ENCODE data around the gene RNF10. TPM values are rescaled to one million over a fixed set of nuclear protein-coding genes. Genes with fewer than 3 reads are reported as not detected.

The RNF10 gene
- polyA plus RNA-seq, 1 donor from 2014 or later: 139 TPM

GRCh38 chr12:120583478-120584030 is 49.4 kb downstream of the RNF10 start:
- peaks cover 32% of the 10 kb centered on the region for H3K27me3 ChIP-seq (ENCODE audit: insufficient read depth, low read depth, low read length)
- H3K27ac ChIP-seq (ENCODE audit: low read length): no peak overlapping the region
- H3K9ac ChIP-seq (ENCODE audit: low read length): no peak overlapping the region
- no peaks in the 10 kb centered on the region for H3F3A ChIP-seq (ENCODE audit: insufficient read depth, low read length, poor library complexity, severe bottlenecking)
- no peaks in the 10 kb centered on the region for H3K36me3 ChIP-seq (ENCODE audit: insufficient read depth, low read length)
- no peak overlapping the region for H2AFZ ChIP-seq (ENCODE audit: low read depth, low read length)
- no peak overlapping the region for H3K4me3 ChIP-seq (ENCODE audit: low read length)
- H4K20me1 ChIP-seq (ENCODE audit: insufficient read depth): no peaks in the 10 kb centered on the region
- TF ChIP-seq POLR2AphosphoS5 (IDR thresholded peaks at IDR 0.05) (no peak), RAD21 (conservative IDR thresholded peaks at IDR 0.05) (peak; percentile 92), MXI1 (conservative IDR thresholded peaks at IDR 0.05; ENCODE audit: poor library complexity, severe bottlenecking) (no peak), EP300 (conservative IDR thresholded peaks at IDR 0.05; ENCODE audit: poor library complexity, severe bottlenecking) (no peak), SMC3 (conservative IDR thresholded peaks at IDR 0.05; ENCODE audit: poor library complexity) (peak; percentile 92), TAF1 (IDR thresholded peaks at IDR 0.05; ENCODE audit: low read depth) (no peak), EZH2 (IDR thresholded peaks at IDR 0.05; ENCODE audit: borderline replicate concordance, insufficient read depth, low read length, poor library complexity, severe bottlenecking) (no peak)
- TF ChIP-seq, protein P1, sequence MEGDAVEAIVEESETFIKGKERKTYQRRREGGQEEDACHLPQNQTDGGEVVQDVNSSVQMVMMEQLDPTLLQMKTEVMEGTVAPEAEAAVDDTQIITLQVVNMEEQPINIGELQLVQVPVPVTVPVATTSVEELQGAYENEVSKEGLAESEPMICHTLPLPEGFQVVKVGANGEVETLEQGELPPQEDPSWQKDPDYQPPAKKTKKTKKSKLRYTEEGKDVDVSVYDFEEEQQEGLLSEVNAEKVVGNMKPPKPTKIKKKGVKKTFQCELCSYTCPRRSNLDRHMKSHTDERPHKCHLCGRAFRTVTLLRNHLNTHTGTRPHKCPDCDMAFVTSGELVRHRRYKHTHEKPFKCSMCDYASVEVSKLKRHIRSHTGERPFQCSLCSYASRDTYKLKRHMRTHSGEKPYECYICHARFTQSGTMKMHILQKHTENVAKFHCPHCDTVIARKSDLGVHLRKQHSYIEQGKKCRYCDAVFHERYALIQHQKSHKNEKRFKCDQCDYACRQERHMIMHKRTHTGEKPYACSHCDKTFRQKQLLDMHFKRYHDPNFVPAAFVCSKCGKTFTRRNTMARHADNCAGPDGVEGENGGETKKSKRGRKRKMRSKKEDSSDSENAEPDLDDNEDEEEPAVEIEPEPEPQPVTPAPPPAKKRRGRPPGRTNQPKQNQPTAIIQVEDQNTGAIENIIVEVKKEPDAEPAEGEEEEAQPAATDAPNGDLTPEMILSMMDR (IDR thresholded peaks at IDR 0.05; ENCODE audit: poor library complexity, severe bottlenecking): peak; percentile 88
- TF ChIP-seq, protein P2, sequence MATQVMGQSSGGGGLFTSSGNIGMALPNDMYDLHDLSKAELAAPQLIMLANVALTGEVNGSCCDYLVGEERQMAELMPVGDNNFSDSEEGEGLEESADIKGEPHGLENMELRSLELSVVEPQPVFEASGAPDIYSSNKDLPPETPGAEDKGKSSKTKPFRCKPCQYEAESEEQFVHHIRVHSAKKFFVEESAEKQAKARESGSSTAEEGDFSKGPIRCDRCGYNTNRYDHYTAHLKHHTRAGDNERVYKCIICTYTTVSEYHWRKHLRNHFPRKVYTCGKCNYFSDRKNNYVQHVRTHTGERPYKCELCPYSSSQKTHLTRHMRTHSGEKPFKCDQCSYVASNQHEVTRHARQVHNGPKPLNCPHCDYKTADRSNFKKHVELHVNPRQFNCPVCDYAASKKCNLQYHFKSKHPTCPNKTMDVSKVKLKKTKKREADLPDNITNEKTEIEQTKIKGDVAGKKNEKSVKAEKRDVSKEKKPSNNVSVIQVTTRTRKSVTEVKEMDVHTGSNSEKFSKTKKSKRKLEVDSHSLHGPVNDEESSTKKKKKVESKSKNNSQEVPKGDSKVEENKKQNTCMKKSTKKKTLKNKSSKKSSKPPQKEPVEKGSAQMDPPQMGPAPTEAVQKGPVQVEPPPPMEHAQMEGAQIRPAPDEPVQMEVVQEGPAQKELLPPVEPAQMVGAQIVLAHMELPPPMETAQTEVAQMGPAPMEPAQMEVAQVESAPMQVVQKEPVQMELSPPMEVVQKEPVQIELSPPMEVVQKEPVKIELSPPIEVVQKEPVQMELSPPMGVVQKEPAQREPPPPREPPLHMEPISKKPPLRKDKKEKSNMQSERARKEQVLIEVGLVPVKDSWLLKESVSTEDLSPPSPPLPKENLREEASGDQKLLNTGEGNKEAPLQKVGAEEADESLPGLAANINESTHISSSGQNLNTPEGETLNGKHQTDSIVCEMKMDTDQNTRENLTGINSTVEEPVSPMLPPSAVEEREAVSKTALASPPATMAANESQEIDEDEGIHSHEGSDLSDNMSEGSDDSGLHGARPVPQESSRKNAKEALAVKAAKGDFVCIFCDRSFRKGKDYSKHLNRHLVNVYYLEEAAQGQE (IDR thresholded peaks at IDR 0.05; ENCODE audit: borderline replicate concordance): no peak
- no peak overlapping the region for H3K4me2 ChIP-seq (ENCODE audit: low read length)
- no peaks in the 10 kb centered on the region for H3K79me2 ChIP-seq (replicated peaks; ENCODE audit: insufficient read depth, low read length)
- no peaks in the 10 kb centered on the region for H3K9me2 ChIP-seq (ENCODE audit: insufficient read depth, low read length)
- no peaks in the 10 kb centered on the region for H3K9me3 ChIP-seq (ENCODE audit: low read length)

DNA sequence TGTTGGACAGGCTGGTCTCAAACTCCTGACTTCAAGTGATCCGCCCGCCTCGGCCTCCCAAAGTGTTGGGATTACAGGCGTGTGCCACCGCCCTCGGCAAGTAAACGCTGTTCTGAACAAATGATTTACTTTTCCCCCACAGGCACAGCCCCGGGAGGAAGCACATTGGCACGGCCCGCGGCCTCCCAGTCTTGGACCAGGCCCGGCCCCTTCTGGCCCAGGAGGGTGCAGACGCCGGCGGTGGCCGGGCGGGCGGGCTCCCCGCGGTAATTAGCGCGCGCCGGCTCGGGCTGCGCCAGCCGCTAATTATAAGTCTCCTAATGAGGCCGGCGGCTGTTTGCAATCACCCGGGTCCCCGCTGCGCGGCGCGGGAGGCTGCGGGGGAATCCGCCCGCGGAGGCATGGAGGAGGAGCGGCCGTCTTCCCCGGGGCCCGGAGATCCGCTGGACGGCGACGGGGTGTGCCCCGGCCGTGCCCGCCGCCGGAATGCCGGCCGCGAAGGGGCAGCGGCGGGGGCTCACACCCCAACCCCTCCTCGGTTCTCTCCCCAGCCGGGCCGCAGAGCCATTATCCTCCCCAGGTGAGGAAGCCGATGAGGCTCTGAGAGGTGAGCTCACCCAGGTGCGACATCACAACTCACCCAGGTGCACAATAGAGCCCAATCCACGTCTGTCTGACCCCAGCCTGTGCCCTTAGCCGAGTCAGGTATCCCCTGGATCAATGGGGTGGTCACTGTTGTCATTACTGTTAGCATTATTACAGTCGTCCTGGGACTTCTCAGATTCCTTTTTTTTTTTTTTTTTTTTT is 50.4 kb downstream of the RNF10 start:
- no peaks in the 10 kb centered on the region for H3K9me3 ChIP-seq (ENCODE audit: low read length)

More for the DNA sequence above, 50.4 kb downstream of the RNF10 start:
- Histone ChIP-seq H3K9me2 (ENCODE audit: insufficient read depth, low read length) (no peaks in the 10 kb centered on the region), H3F3A (ENCODE audit: insufficient read depth, low read length, poor library complexity, severe bottlenecking) (no peaks in the 10 kb centered on the region), H3K4me2 (ENCODE audit: low read length) (no peak overlapping the region), H3K4me3 (ENCODE audit: low read length) (peak overlapping the region; percentile 58), H4K20me1 (ENCODE audit: insufficient read depth) (no peaks in the 10 kb centered on the region), H2AFZ (ENCODE audit: low read depth, low read length) (no peak overlapping the region), H3K36me3 (ENCODE audit: insufficient read depth, low read length) (no peaks in the 10 kb centered on the region), H3K79me2 (replicated peaks; ENCODE audit: insufficient read depth, low read length) (no peaks in the 10 kb centered on the region), H3K27ac (ENCODE audit: low read length) (no peak overlapping the region), H3K9ac (ENCODE audit: low read length) (peak overlapping the region; percentile 9), H3K27me3 (ENCODE audit: insufficient read depth, low read depth, low read length) (peaks cover 32% of the 10 kb centered on the region)
- TF ChIP-seq EP300 (conservative IDR thresholded peaks at IDR 0.05; ENCODE audit: poor library complexity, severe bottlenecking) (no peak), SMC3 (conservative IDR thresholded peaks at IDR 0.05; ENCODE audit: poor library complexity) (peak; percentile 50), RAD21 (conservative IDR thresholded peaks at IDR 0.05) (peak; percentile 51)
- TF ChIP-seq, protein P1 (IDR thresholded peaks at IDR 0.05; ENCODE audit: poor library complexity, severe bottlenecking): peak; percentile 57

Data from neural cell (in vitro differentiated cells).